ENCODE results near the gene ADAP2.

The ADAP2 gene

DNA sequence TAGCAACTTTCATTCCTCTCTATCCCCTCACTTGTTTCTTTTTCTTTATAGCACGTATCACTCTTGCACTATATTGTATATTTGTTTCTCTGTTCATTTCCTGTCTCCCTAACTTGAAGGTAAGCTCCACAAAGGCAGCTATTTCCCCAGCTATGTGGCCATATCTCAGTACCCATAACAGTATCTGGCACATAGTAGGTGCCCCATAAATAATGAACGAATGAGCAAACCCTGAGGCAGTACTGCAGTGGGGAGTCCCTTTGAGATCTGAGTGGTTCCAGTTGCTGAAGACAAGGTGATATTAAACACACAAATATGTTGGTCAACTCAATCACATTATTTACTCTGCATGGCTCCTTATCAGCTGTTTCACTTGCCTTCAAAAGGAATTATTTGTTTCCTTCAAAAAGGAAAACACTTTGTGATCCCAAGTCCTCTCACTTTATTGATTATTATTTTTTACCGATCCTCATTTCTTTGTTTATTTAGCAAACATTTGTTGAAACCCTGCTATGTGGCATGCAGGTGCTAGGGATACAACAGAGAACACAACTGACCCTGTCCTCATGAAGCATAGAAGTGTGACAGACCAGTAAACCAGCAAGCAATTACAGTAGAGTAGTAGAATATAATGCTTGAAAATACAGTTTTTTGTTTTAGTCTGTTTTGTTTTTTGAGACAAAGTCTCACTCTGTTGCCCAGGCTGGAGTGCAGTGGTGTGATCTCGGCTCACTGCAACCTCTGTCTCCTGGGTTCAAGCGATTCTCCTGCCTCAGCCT, 5.7 kb upstream of the ADAP2 start:
- Histone ChIP-seq H3K27ac (ENCODE audit: low read depth, low read length) (no peak overlapping the region), H3K9me3 (ENCODE audit: control insufficient read depth in 5 of 5, low read length in 5 of 5) (no peaks in the 10 kb centered on the region), H3K9ac (ENCODE audit: low read length in 5 of 5) (no peak overlapping the region), H3K4me1 (ENCODE audit: control insufficient read depth in 5 of 5, insufficient read depth in 5 of 5, low read length in 5 of 5) (peaks cover 0 to 7% (median under 1%) of the 10 kb centered on the region in 5 donors), H3K36me3 (ENCODE audit: control insufficient read depth in 5 of 5, insufficient read depth in 5 of 5, low read length in 5 of 5) (no peaks in the 10 kb centered on the region), H3K4me3 (ENCODE audit: low read depth in 1 of 5, low read length in 5 of 5) (no peak overlapping the region), H3K27me3 (ENCODE audit: control insufficient read depth in 5 of 5, insufficient read depth in 4 of 5, low read length in 5 of 5) (peaks cover 0 to 4% (median 0%) of the 10 kb centered on the region in 5 donors)

GRCh38 chr17:30917050-30917449, 4.7 kb upstream of the ADAP2 start:
- H3K9ac ChIP-seq (ENCODE audit: low read length in 5 of 5): no peak overlapping the region
- no peaks in the 10 kb centered on the region for H3K9me3 ChIP-seq (ENCODE audit: control insufficient read depth in 5 of 5, low read length in 5 of 5)
- peaks cover 0 to 7% (median 0%) of the 10 kb centered on the region in 5 donors for H3K27me3 ChIP-seq (ENCODE audit: control insufficient read depth in 5 of 5, insufficient read depth in 4 of 5, low read length in 5 of 5)
- peaks cover 0 to 17% (median 9%) of the 10 kb centered on the region in 5 donors for H3K4me1 ChIP-seq (ENCODE audit: control insufficient read depth in 5 of 5, insufficient read depth in 5 of 5, low read length in 5 of 5)
- no peak overlapping the region for H3K27ac ChIP-seq (ENCODE audit: low read depth, low read length)
- no peaks in the 10 kb centered on the region for H3K36me3 ChIP-seq (ENCODE audit: control insufficient read depth in 5 of 5, insufficient read depth in 5 of 5, low read length in 5 of 5)
- H3K4me3 ChIP-seq (ENCODE audit: low read depth in 1 of 5, low read length in 5 of 5): no peak overlapping the region

GRCh38 chr17:30920282-30920681, 1.5 kb upstream of the ADAP2 start:
- Histone ChIP-seq H3K27ac (ENCODE audit: low read depth, low read length) (no peak overlapping the region), H3K36me3 (ENCODE audit: control insufficient read depth in 5 of 5, insufficient read depth in 5 of 5, low read length in 5 of 5) (no peaks in the 10 kb centered on the region), H3K4me1 (ENCODE audit: control insufficient read depth in 5 of 5, insufficient read depth in 5 of 5, low read length in 5 of 5) (peaks cover 0 to 33% (median 20%) of the 10 kb centered on the region in 5 donors), H3K27me3 (ENCODE audit: control insufficient read depth in 5 of 5, insufficient read depth in 4 of 5, low read length in 5 of 5) (peaks cover 5 to 20% (median 6%) of the 10 kb centered on the region in 5 donors), H3K9ac (ENCODE audit: low read length in 5 of 5) (no peak overlapping the region), H3K4me3 (ENCODE audit: low read depth in 1 of 5, low read length in 5 of 5) (no peak overlapping the region), H3K9me3 (ENCODE audit: control insufficient read depth in 5 of 5, low read length in 5 of 5) (no peaks in the 10 kb centered on the region)

- Histone ChIP-seq H3K9me3 (ENCODE audit: control insufficient read depth in 5 of 5, low read length in 5 of 5) (no peaks in the 10 kb centered on the region), H3K27ac (ENCODE audit: low read depth, low read length) (no peak overlapping the region), H3K9ac (ENCODE audit: low read length in 5 of 5) (no peak overlapping the region), H3K36me3 (ENCODE audit: control insufficient read depth in 5 of 5, insufficient read depth in 5 of 5, low read length in 5 of 5) (peaks cover 0 to under 1% (median 0%) of the 10 kb centered on the region in 5 donors), H3K4me3 (ENCODE audit: low read depth in 1 of 5, low read length in 5 of 5) (peak overlapping the region in 4 of 5 donors; percentile 55 to 67 (median 60)), H3K27me3 (ENCODE audit: control insufficient read depth in 5 of 5, insufficient read depth in 4 of 5, low read length in 5 of 5) (peaks cover 5 to 20% (median 6%) of the 10 kb centered on the region in 5 donors), H3K4me1 (ENCODE audit: control insufficient read depth in 5 of 5, insufficient read depth in 5 of 5, low read length in 5 of 5) (peaks cover 0 to 34% (median 20%) of the 10 kb centered on the region in 5 donors)
Measured at GRCh38 chr17:30920683-30921543, 832 bp upstream of the ADAP2 start.

DNA sequence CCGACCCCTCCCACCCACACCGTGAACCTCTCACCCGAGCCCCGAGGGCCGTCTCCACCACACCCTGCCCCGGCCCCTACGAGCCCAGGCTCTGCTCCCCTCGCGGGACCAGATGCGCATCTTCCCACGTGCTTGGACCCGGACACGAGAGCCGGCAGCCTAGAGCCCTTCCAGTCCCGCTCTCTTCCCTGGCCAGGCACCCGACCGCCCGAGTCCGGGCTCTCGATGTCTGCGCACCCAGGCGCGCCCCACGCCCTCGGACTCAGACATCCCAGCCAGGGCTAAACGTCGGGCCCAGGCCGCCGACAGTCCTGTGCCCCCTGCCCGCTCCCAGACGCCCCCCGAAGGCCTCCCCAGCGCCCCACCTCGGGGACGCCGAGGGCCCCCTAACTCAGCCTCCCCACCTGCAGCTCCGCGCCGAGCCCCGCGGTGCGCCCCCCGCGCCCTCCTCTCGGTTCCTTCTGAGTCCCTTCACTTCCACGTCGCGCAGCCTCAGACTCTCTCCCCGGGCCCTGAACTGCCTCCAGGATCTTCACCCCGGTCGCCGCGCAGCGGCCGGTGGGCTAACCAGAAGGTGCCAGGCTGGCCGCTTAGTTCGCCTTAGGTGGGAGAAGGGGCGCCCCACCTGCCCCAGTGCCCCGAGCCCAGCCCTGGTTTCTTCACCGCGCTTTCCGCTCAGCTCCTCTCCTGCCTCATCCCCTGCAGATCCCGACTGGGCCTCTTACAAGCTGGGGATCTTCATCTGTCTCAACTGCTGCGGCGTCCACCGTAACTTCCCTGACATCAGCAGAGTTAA, 688 bp downstream of the ADAP2 start:
- H3K36me3 ChIP-seq (ENCODE audit: control insufficient read depth in 5 of 5, insufficient read depth in 5 of 5, low read length in 5 of 5): peaks cover 0 to 10% (median 0%) of the 10 kb centered on the region in 5 donors
- no peak overlapping the region for H3K27ac ChIP-seq (ENCODE audit: low read depth, low read length)
- H3K4me3 ChIP-seq (ENCODE audit: low read depth in 1 of 5, low read length in 5 of 5): peak overlapping the region; percentile 42 to 67 (median 62)
- H3K9ac ChIP-seq (ENCODE audit: low read length in 5 of 5): peak overlapping the region in 4 of 5 donors; percentile 30 to 64 (median 40)
- no peaks in the 10 kb centered on the region for H3K9me3 ChIP-seq (ENCODE audit: control insufficient read depth in 5 of 5, low read length in 5 of 5)
- peaks cover 5 to 23% (median 10%) of the 10 kb centered on the region in 5 donors for H3K27me3 ChIP-seq (ENCODE audit: control insufficient read depth in 5 of 5, insufficient read depth in 4 of 5, low read length in 5 of 5)
- peaks cover 0 to 45% (median 20%) of the 10 kb centered on the region in 5 donors for H3K4me1 ChIP-seq (ENCODE audit: control insufficient read depth in 5 of 5, insufficient read depth in 5 of 5, low read length in 5 of 5)

DNA sequence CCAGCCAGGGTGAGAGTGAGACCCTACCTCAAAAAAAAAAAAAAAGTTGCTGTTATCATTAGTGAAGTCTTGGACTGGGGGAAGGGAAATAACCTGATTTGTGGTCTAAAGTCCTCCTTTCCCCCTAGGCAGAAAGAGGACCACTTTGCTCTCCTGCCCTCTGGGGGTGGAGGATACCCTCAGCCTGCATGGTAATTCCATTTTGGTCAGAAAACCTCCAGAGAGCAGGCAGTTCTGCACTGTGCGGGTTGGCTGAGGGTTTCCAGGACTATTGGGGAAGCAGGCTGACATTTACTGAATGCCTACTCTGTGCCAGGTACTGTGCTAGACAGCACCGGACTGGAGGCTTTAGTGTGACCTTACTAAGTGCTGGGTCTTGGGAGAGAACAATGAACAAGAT, 2.6 kb downstream of the ADAP2 start:
- H3K27ac ChIP-seq (ENCODE audit: low read depth, low read length): no peak overlapping the region
- no peak overlapping the region for H3K4me3 ChIP-seq (ENCODE audit: low read depth in 1 of 5, low read length in 5 of 5)
- H3K27me3 ChIP-seq (ENCODE audit: control insufficient read depth in 5 of 5, insufficient read depth in 4 of 5, low read length in 5 of 5): peaks cover 5 to 23% (median 10%) of the 10 kb centered on the region in 5 donors
- no peaks in the 10 kb centered on the region for H3K9me3 ChIP-seq (ENCODE audit: control insufficient read depth in 5 of 5, low read length in 5 of 5)
- peaks cover 0 to 15% (median 2%) of the 10 kb centered on the region in 5 donors for H3K36me3 ChIP-seq (ENCODE audit: control insufficient read depth in 5 of 5, insufficient read depth in 5 of 5, low read length in 5 of 5)
- H3K9ac ChIP-seq (ENCODE audit: low read length in 5 of 5): no peak overlapping the region
- peaks cover 0 to 45% (median 20%) of the 10 kb centered on the region in 5 donors for H3K4me1 ChIP-seq (ENCODE audit: control insufficient read depth in 5 of 5, insufficient read depth in 5 of 5, low read length in 5 of 5)

DNA sequence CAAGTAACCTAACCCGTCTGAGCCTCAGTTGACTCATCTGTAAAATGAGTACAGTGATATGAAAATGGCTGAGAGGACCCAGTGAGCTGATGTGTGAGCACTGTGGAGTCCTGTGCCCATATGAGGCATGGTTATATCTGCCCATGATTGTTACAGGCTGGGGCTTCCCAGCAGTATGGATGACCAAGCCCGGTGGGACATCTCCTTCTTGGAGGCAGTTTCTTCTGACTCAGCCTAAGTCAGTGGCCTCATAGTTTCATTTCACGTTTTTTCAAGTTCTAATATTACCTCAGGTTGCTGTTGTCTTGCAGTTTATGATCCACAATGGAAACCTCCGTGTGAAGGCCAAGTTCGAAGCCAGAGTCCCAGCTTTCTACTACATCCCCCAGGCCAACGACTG, 4.8 kb downstream of the ADAP2 start:
- Histone ChIP-seq H3K27me3 (ENCODE audit: control insufficient read depth in 5 of 5, insufficient read depth in 4 of 5, low read length in 5 of 5) (peaks cover 5 to 17% (median 8%) of the 10 kb centered on the region in 5 donors), H3K9ac (ENCODE audit: low read length in 5 of 5) (no peak overlapping the region), H3K4me1 (ENCODE audit: control insufficient read depth in 5 of 5, insufficient read depth in 5 of 5, low read length in 5 of 5) (peaks cover 0 to 33% (median 16%) of the 10 kb centered on the region in 5 donors), H3K4me3 (ENCODE audit: low read depth in 1 of 5, low read length in 5 of 5) (no peak overlapping the region), H3K27ac (ENCODE audit: low read depth, low read length) (no peak overlapping the region), H3K9me3 (ENCODE audit: control insufficient read depth in 5 of 5, low read length in 5 of 5) (no peaks in the 10 kb centered on the region), H3K36me3 (ENCODE audit: control insufficient read depth in 5 of 5, insufficient read depth in 5 of 5, low read length in 5 of 5) (peaks cover 0 to 21% (median 2%) of the 10 kb centered on the region in 5 donors)

GRCh38 chr17:30927756-30928155, 6.0 kb downstream of the ADAP2 start:
- peaks cover 0 to 26% (median 2%) of the 10 kb centered on the region in 5 donors for H3K36me3 ChIP-seq (ENCODE audit: control insufficient read depth in 5 of 5, insufficient read depth in 5 of 5, low read length in 5 of 5)

DNA sequence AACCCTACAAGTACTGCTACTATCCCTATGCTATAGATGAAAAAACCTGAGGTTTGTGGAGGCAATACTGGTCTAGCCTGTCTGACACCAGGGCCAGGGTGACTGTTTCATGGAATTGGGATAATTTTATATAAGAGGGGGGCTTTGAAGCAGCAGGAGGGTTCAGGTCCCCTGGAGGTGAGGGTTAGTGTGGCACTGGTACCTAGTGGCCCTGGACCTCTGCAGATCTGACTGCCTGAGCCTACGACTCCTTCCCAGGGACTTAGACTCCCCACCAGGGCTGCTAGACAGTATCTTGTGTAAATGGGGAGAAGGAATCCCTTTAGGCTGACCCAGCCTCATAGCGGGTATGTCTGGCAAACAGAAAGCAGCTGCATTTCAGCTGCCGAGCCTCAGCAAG, 6.8 kb downstream of the ADAP2 start:
- Histone ChIP-seq H3K4me1 (ENCODE audit: control insufficient read depth in 5 of 5, insufficient read depth in 5 of 5, low read length in 5 of 5) (peaks cover 0 to 18% (median 0%) of the 10 kb centered on the region in 5 donors), H3K4me3 (ENCODE audit: low read depth in 1 of 5, low read length in 5 of 5) (no peak overlapping the region), H3K9ac (ENCODE audit: low read length in 5 of 5) (no peak overlapping the region), H3K27me3 (ENCODE audit: control insufficient read depth in 5 of 5, insufficient read depth in 4 of 5, low read length in 5 of 5) (peaks cover 0 to 9% (median 3%) of the 10 kb centered on the region in 5 donors), H3K36me3 (ENCODE audit: control insufficient read depth in 5 of 5, insufficient read depth in 5 of 5, low read length in 5 of 5) (peaks cover 0 to 26% (median 2%) of the 10 kb centered on the region in 5 donors), H3K27ac (ENCODE audit: low read depth, low read length) (no peak overlapping the region), H3K9me3 (ENCODE audit: control insufficient read depth in 5 of 5, low read length in 5 of 5) (no peaks in the 10 kb centered on the region)

More at GRCh38 chr17:30927756-30928155, 6.0 kb downstream of the ADAP2 start:
- H3K4me1 ChIP-seq (ENCODE audit: control insufficient read depth in 5 of 5, insufficient read depth in 5 of 5, low read length in 5 of 5): peaks cover 0 to 21% (median 3%) of the 10 kb centered on the region in 5 donors
- H3K9me3 ChIP-seq (ENCODE audit: control insufficient read depth in 5 of 5, low read length in 5 of 5): no peaks in the 10 kb centered on the region
- H3K9ac ChIP-seq (ENCODE audit: low read length in 5 of 5): no peak overlapping the region
- peaks cover 3 to 14% (median 5%) of the 10 kb centered on the region in 5 donors for H3K27me3 ChIP-seq (ENCODE audit: control insufficient read depth in 5 of 5, insufficient read depth in 4 of 5, low read length in 5 of 5)
- H3K27ac ChIP-seq (ENCODE audit: low read depth, low read length): no peak overlapping the region
- no peak overlapping the region for H3K4me3 ChIP-seq (ENCODE audit: low read depth in 1 of 5, low read length in 5 of 5)

Data from subcutaneous abdominal adipose tissue (tissue), 5 donors.